ENCODE data around the gene CHRM5. TPM values are rescaled to one million over a fixed set of nuclear protein-coding genes. Genes with fewer than 3 reads are reported as not detected.
A peak's percentile ranks its signal among the peaks of the same experiment; 100 is the strongest.

Gene CHRM5
- total and polyA plus RNA-seq, 9 of the 15 experiments (the other 6 are each of a cell fraction or from before 2014, with no cell fraction given): not detected

- TF ChIP-seq RBBP5 (IDR thresholded peaks at IDR 0.05; ENCODE audit: borderline replicate concordance, insufficient read depth, low read length, poor library complexity, severe bottlenecking) (peak; percentile 46), PTRF (tag; IDR thresholded peaks at IDR 0.05) (no peak), ZNF592 (IDR thresholded peaks at IDR 0.05) (no peak; the same call in 1 of the 2 replicates), L3MBTL2 (IDR thresholded peaks at IDR 0.05) (peak; percentile 52), CTBP1 (IDR thresholded peaks at IDR 0.05; ENCODE audit: borderline replicate concordance) (peak; percentile 72; the same call in 1 of the 2 replicates), REST (IDR thresholded peaks at IDR 0.05; ENCODE audit: borderline replicate concordance) (peak; percentile 27; the same call in 1 of the 2 replicates), REST (CRISPR knock-in tag; IDR thresholded peaks at IDR 0.05; ENCODE audit: low read depth) (no peak), FIP1L1 (IDR thresholded peaks at IDR 0.05; ENCODE audit: low read depth, low read length, poor library complexity, severe bottlenecking) (peak; percentile 0), ZNF431 (CRISPR knock-in tag; IDR thresholded peaks at IDR 0.05) (peak; percentile 66; the same call in 1 of the 2 replicates)
Observed at GRCh38 chr15:34038871-34039789, 70.8 kb downstream of the CHRM5 start, which contains the start of gene AVEN (continued).

Data from K562 (cell line).